Activated CD8-positive, alpha-beta T cell treated with anti-CD3 and anti-CD28 coated beads, Interleukin-2, amount 10 ng/mL, durations not matched to agents 7 days and 5 days (primary cell): ENCODE data around the gene HGFAC. TPM values are rescaled to one million over a fixed set of nuclear protein-coding genes. Genes with fewer than 3 reads are reported as not detected.

Experiments
- ATAC-seq: fragments of 150-1000 bp; cut with Tn5 transposase; one replicate; pipeline ENCODE4 v1.10.0; 2021; ENCODE audit warnings: moderate library complexity
- CTCF ChIA-PET: fragments of 350-600 bp; sonication (Branson Sonifier 250); formaldehyde crosslinking; loops from one replicate; lab custom pipeline; 2021; ENCODE audit warnings: antibody characterized with exemption; lab: Charles Lee
- POLR2A ChIA-PET: fragments of 350-600 bp; sonication (Branson Sonifier 250); formaldehyde crosslinking; loops from one replicate; lab custom pipeline; 2021; ENCODE audit warnings: antibody characterized with exemption; lab: Charles Lee
- DNase-seq: peaks from one replicate; pipeline ENCODE4 v3.0.0-alpha.2; 2020
- H3K27ac Mint-ChIP-seq: one replicate; pipeline ENCODE4 v1.8.0; 2021; ENCODE audit warnings: mild to moderate bottlenecking, mixed read lengths
- H3K27me3 Mint-ChIP-seq: one replicate; pipeline ENCODE4 v1.8.0; 2021; ENCODE audit warnings: low read depth, mixed read lengths
- H3K36me3 Mint-ChIP-seq: one replicate; pipeline ENCODE4 v1.8.0; 2021; ENCODE audit warnings: low read depth, mixed read lengths
- H3K4me1 Mint-ChIP-seq: one replicate; pipeline ENCODE4 v1.8.0; 2021; ENCODE audit warnings: low read depth, mixed read lengths
- H3K4me3 Mint-ChIP-seq: one replicate; pipeline ENCODE4 v1.8.0; 2021; ENCODE audit warnings: mild to moderate bottlenecking, mixed read lengths
- H3K9me3 Mint-ChIP-seq: one replicate; pipeline ENCODE4 v1.8.0; 2022; ENCODE audit warnings: mixed read lengths; ENCODE audit not compliant: insufficient read depth
- total RNA-seq, 2 experiments: library from RNA; stranded (reverse); gene quantifications; one replicate each; pipeline ENCODE4 v1.2.3, GENCODE V29; 2021

HGFAC gene
- total RNA-seq, 2 experiments from 2014 or later: not detected

DNA sequence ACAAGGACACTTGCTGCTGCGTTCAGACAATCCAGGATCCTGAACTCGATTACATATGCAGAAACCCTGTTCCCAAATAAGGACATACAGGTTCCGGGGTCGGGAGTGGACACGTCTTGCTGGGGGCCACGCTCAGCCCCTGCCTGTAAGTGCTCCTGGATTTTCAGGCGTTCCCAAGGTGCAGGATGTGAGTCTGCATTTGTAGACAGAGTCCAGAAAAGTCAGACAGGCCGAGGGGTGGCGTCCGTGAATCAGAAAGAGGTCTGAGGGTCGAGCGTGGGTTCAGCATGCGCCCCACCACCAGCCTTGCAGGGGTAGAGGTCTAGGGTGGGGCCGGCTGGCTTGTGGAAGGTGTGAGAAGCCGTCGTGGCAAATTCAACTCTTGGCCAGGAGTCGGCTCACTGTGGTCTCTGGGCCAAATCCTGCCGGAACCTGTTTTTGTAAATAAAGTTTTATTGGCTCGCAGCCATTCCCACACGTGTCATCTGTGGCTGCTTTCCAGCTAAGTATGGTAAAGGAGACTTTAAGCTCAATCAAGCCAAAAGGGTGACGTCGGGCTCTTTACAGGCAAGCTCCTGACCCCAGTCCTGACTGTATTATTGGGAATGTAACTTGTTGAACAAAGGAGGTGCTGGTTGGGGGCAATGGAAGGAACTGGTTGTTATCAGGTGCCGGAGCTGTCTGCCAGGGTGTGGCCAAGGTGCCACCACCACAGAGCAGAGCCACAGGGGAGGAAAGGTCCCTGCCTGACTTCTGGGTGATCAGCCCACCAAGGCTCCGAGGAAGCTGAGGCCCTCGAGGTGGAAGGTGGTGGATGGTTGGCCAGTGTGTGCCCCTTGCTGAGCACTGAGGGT lies 28.7 kb downstream of the HGFAC start:
- DNase-seq: no peak
- Mint-ChIP-seq H3K27me3 (no peaks in the 10 kb centered on the region), H3K27ac (no peak overlapping the region), H3K9me3 (no peaks in the 10 kb centered on the region), H3K4me3 (no peak overlapping the region), H3K36me3 (no peaks in the 10 kb centered on the region), H3K4me1 (no peaks in the 10 kb centered on the region)
- POLR2A ChIA-PET: no interaction called here
- CTCF ChIA-PET: no interaction called here
- no peak for ATAC-seq

DNA sequence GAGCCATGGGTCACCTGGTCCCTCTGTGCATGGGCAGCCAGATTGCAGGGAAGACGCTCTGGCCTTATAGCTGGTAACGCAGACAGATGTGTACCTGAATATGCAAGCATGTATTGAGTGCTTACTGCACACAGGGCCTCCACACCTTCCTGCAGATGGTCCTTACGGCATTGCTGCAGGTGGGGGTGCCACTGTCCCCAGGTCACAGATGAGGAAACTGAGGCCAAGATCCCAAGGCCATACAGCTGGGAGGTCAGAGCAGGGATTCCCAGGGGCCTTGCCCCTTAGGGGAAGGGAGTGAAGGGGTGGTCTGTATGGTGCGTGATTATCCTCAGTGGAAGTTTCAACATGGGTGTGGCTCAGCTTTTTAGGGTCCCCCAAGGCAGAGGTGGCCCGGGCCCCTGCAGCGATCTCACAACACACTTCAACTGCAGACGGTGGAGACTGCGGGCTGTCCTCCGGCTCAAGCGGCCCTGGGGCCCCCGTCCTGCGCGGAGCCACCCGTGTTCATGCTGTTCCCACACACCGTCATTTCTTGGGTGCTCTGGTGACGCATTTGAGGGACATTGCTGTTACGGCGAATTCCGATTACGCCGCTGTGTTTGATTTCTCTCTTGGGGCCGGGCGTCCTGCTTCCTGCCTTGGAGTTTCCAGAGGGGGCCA lies 29.5 kb downstream of the HGFAC start:
- DNase-seq: no peak
- no peaks in the 10 kb centered on the region for H3K36me3 Mint-ChIP-seq
- H3K4me3 Mint-ChIP-seq: no peak overlapping the region
- no peak overlapping the region for H3K27ac Mint-ChIP-seq
- H3K9me3 Mint-ChIP-seq: no peaks in the 10 kb centered on the region
- CTCF ChIA-PET: no interaction called here
- H3K4me1 Mint-ChIP-seq: no peaks in the 10 kb centered on the region
- POLR2A ChIA-PET: no interaction called here
- ATAC-seq: no peak
- no peaks in the 10 kb centered on the region for H3K27me3 Mint-ChIP-seq

DNA sequence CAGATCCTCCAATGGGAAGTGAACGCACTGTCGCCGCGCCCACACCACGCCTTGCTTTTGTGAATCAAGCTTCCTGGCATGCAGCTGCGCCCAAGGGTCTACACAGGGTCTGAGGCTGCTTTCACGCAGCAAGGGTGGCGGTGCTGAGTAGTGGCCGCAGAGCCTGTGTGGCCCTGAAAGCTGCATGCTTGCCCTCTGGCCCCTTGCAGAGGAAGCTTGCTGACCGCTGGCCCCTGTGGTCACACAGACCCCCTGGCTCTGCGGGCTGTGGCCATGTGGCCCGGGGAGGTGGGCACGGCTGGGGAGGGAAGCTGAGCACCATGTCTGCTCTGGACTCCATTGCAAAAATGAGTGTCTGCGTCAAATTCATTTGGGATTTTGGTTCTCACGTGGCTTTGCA lies 30.1 kb downstream of the HGFAC start:
- POLR2A ChIA-PET: no interaction called here
- Mint-ChIP-seq H3K36me3 (no peaks in the 10 kb centered on the region), H3K9me3 (no peaks in the 10 kb centered on the region), H3K4me1 (no peaks in the 10 kb centered on the region), H3K4me3 (no peak overlapping the region), H3K27ac (no peak overlapping the region), H3K27me3 (no peaks in the 10 kb centered on the region)
- DNase-seq (no peak), ATAC-seq (no peak)
- CTCF ChIA-PET: interaction anchor here (0.8 kb wide), 1 partner anchor 8 kb away, joined by 3 read pairs; no protein-coding TSS in a partner anchor

DNA sequence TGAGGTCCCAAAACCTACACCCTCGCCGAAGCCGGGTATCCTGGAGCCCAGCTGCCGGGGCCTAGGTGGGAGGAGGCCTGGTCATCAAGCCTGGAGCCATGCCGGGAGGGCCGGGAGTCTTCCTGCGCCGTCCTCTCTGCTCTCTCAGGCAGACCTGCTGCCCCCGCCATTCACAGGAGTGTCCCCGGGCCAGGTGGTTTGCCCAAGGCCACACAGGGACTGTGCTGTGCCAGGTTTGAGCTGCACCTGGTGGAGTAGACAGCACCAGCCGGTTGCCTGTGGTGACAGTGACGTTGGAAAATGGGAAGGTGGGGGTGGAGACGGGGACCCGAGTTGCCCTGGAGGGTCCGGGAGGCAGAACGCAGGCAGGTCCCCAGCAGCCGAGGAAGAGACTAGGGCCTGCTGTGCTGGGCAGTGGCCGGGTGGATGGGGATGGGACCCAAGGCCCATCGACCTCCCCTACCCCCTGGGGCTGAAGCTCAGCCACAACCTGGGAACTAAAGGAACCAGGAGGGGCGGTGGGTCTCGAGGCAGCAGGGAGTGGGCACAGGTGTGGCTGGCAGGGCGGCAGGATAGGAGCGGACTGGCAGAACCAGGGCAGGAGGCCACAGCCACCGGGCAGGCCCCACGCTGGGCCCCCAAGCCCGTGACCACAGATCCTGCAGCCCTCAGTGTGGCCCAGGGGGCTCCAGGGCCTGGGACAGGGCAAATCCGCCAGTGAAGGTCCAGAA lies 30.8 kb downstream of the HGFAC start:
- ATAC-seq (no peak), DNase-seq (no peak)
- H3K27me3 Mint-ChIP-seq: no peaks in the 10 kb centered on the region
- H3K27ac Mint-ChIP-seq: no peak overlapping the region
- no peaks in the 10 kb centered on the region for H3K36me3 Mint-ChIP-seq
- H3K9me3 Mint-ChIP-seq: no peaks in the 10 kb centered on the region
- no peaks in the 10 kb centered on the region for H3K4me1 Mint-ChIP-seq
- ChIA-PET POLR2A (no interaction called here), CTCF (interaction anchor here (0.8 kb wide), 1 partner anchor 8 kb away, joined by 3 read pairs; no protein-coding TSS in a partner anchor)
- no peak overlapping the region for H3K4me3 Mint-ChIP-seq

DNA sequence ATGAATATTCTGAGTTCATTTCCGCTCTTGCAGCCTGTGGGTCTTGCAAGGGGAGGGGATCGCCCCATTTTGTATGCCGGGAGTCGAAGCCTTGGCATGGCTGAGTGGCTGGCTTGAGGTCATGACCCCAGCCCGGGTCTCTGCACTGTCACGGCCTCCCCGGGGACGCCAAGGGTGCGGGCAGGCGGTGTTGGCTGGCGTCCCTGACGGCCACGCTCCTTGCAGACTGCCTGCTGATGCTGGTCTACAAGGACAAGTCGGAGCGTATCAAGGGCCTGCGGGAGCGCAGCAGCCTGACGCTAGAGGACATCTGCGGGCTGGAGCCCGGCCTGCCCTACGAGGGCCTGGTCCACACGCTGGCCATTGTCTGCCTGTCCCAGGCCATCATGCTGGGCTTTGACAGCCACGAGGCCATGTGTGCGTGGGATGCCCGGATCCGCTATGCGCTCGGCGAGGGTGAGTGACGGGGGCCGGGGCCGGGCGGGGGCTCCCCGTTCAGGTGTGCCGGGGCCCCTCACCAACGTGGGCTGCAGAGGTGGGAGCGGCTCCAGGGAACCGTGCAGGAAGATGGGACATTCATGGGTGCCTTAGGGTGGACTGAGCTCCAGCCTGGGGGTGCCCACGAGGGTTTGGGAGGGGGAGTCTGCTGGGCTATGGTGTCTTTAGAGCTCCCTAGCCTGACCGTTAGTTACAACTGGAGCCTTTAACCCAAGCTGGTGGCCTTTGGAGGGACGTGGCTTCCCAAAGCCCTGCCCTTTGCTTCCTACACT lies 31.6 kb downstream of the HGFAC start:
- no peaks in the 10 kb centered on the region for H3K36me3 Mint-ChIP-seq
- H3K27ac Mint-ChIP-seq: no peak overlapping the region
- H3K4me1 Mint-ChIP-seq: no peaks in the 10 kb centered on the region
- DNase-seq (no peak), ATAC-seq (no peak)
- H3K4me3 Mint-ChIP-seq: no peak overlapping the region
- H3K9me3 Mint-ChIP-seq: no peaks in the 10 kb centered on the region
- CTCF ChIA-PET: no interaction called here
- POLR2A ChIA-PET: no interaction called here
- H3K27me3 Mint-ChIP-seq: no peaks in the 10 kb centered on the region

DNA sequence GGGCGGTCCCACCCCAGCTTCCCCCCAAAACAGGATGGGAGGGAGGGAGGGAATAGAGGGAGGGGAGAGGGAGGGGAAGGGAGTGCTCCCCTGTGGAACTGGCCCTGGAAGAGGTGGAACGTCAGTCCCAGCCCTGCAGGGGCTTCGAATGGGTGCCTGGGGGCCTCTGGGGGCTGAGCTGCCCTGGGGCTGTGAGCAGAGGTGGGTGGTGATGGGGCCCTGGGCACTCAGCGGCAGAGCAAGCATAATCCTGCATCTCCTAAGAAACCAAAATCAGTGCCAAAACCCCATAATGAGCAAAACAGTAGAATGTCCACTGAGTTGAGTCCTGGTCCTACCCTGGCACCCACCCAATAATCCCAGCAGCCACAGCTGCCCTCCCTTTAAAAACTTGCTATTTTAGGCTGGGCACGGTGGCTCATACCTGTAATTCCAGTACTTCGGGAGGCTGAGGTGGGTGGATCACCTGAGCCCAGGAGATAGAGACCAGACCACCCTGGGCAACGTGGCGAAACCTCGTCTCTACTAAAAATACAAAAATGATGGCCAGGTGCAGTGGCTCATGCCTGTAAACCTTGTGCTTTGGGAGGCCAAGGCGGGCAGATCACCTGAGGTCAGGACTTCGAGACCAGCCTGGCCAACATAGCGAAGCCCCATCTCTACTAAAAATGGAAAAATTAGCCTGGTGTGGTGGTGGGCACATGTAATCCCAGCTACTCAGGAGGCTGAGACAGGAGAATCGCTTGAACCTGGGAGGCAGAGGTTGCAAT lies 32.4 kb downstream of the HGFAC start:
- no peak for DNase-seq
- ChIA-PET CTCF (no interaction called here), POLR2A (no interaction called here)
- ATAC-seq: no peak
- H3K4me1 Mint-ChIP-seq: no peaks in the 10 kb centered on the region
- H3K27me3 Mint-ChIP-seq: no peaks in the 10 kb centered on the region
- no peaks in the 10 kb centered on the region for H3K9me3 Mint-ChIP-seq
- no peak overlapping the region for H3K27ac Mint-ChIP-seq
- H3K36me3 Mint-ChIP-seq: no peaks in the 10 kb centered on the region
- H3K4me3 Mint-ChIP-seq: no peak overlapping the region

DNA sequence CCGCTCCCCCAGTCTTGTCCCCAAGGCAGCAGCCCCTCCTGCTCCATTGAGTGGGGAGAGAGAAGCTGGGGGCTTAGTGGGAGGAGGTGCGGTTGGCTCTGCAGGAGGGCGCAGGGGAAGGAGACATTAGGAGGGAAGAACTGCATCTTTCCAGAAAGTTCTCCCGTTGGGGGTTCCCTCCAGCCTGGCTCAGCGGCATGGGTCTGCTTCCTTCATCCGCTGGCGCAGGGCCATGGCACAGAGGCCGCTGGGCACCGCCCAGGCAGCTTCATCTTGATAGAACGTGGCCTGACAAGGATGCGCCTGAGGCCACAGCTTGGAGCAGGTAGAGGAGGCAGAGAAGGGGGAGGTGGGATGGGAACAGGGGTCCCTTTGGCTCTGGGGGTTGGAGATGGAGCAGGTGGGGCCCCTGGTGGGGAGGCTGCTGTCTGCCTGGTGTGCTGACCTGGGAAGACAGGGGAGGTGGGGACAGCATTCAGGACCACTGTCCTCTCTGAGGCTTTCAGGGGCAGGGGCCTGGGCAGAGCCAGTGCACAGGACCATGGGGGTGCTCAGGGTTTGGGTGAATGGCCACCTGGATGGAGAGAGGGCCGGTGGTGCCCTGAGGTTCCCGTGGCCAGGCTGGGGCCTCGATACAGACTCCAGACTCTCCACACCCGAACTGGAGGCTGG lies 33.4 kb downstream of the HGFAC start:
- Mint-ChIP-seq H3K27me3 (no peaks in the 10 kb centered on the region), H3K36me3 (no peaks in the 10 kb centered on the region), H3K4me1 (no peaks in the 10 kb centered on the region), H3K9me3 (no peaks in the 10 kb centered on the region), H3K4me3 (no peak overlapping the region), H3K27ac (no peak overlapping the region)
- DNase-seq (no peak), ATAC-seq (no peak)
- ChIA-PET POLR2A (no interaction called here), CTCF (no interaction called here)

DNA sequence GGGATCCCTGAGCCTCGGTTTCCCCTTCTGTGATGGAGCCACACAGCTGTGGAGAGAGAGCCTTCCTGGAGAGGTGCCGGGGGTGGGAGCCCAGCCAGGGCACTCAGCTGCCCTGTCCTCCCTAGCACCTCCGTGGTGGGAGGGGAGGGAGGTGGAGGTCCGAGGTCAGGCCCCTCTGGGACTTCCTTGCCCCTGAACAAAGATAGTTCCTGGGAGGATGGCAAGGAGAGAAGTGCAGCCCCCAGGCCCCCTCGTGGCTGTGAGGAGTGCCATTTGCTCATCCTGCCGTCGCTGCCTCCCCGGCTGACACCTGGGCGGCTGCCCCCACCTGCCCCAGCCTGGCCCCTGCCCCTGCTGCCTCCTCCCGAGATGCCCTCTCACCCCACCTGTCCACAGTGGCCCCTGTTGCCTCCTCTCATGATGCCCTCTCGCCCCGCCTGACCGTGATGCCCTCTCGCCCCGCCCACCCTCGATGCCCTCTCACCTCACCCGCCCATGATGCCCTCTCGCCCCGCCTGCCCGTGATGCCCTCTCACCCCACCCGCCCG lies 34.0 kb downstream of the HGFAC start:
- CTCF ChIA-PET: no interaction called here
- H3K27me3 Mint-ChIP-seq: peaks cover under 1% of the 10 kb centered on the region
- no peak overlapping the region for H3K4me3 Mint-ChIP-seq
- no peak overlapping the region for H3K27ac Mint-ChIP-seq
- POLR2A ChIA-PET: no interaction called here
- H3K9me3 Mint-ChIP-seq: no peaks in the 10 kb centered on the region
- no peaks in the 10 kb centered on the region for H3K36me3 Mint-ChIP-seq
- no peak for DNase-seq
- no peak for ATAC-seq
- no peaks in the 10 kb centered on the region for H3K4me1 Mint-ChIP-seq

DNA sequence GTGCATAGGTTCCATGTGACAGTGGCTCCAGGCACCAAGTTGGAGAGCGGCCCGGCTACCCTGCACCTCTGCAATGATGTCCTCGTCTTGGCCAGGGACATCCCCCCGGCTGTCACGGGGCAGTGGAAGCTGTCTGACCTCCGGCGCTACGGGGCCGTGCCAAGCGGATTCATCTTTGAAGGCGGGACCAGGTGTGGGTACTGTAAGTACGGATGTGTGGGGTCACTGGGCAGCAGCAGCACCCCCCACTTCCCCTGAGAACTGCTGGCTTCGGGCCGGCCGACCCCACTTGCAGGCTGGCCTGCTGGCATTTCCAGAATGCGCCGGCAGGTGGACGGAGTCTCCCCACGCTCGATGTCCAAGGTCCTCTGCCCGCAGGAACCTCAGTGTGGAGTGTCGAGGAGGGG lies 34.6 kb downstream of the HGFAC start:
- H3K27ac Mint-ChIP-seq: no peak overlapping the region
- no peaks in the 10 kb centered on the region for H3K9me3 Mint-ChIP-seq
- ChIA-PET CTCF (no interaction called here), POLR2A (no interaction called here)
- ATAC-seq (no peak), DNase-seq (no peak)
- H3K4me1 Mint-ChIP-seq: no peaks in the 10 kb centered on the region
- H3K36me3 Mint-ChIP-seq: no peaks in the 10 kb centered on the region
- peaks cover 4% of the 10 kb centered on the region for H3K27me3 Mint-ChIP-seq
- no peak overlapping the region for H3K4me3 Mint-ChIP-seq

DNA sequence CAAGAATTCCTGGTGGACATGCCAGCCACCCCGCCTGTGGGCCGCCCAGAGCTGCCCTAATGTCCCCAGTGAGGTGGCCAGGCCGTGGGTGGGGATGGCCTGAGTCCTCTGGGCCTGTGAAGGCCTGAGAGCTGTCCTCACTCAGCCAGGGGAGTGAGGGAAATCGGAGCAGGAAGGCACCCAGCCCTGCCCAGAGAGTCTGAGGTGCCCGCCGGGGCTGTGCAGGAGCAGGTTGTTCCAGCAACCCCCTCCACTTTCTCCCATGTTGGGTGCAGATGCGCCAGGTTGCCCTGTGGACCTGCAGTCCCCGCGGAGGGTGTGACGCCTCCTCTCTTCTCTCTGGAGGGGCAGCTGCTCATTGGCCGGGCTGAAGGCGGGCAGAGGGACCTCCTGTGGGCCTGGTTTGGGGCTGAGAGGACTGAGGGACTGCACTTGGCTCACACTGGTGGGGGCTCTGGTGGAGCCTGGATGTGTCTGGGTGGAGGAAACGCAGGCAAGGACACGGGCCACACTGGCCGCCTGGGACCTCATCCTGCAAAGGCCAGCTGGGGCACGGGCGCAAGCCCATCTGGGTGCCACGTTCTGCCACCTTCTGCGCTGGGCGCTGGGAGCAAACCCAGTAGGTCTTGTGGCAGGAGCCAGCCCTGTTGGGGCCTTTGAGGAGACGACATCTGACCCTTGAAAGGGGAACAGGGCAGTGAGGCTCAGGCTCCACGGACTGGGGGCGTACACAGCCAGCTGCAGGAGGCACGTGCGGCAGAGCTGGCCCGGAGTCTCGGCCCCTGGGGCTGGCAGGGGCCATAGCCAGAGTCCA lies 35.4 kb downstream of the HGFAC start:
- ChIA-PET CTCF (no interaction called here), POLR2A (no interaction called here)
- Mint-ChIP-seq H3K9me3 (no peaks in the 10 kb centered on the region), H3K36me3 (no peaks in the 10 kb centered on the region), H3K27me3 (peaks cover 4% of the 10 kb centered on the region), H3K27ac (no peak overlapping the region), H3K4me3 (no peak overlapping the region), H3K4me1 (no peaks in the 10 kb centered on the region)
- DNase-seq (no peak), ATAC-seq (no peak)
